ENCODE measurements around the gene MFGE8. TPM values are rescaled to one million over a fixed set of nuclear protein-coding genes. Genes with fewer than 3 reads are reported as not detected.

The MFGE8 gene
- polyA plus RNA-seq, 1 donor from 2014 or later = 1.1 TPM

GRCh38 chr15:88909956-88910831 is 3.0 kb downstream of the MFGE8 start:
- Histone ChIP-seq H3K9me2 (ENCODE audit: insufficient read depth, low read length) (no peaks in the 10 kb centered on the region), H3K79me2 (replicated peaks; ENCODE audit: insufficient read depth, low read length) (no peaks in the 10 kb centered on the region), H3K9ac (ENCODE audit: low read length) (no peak overlapping the region), H3F3A (ENCODE audit: insufficient read depth, low read length, poor library complexity, severe bottlenecking) (no peaks in the 10 kb centered on the region), H3K27ac (ENCODE audit: low read length) (no peak overlapping the region), H4K20me1 (ENCODE audit: insufficient read depth) (no peaks in the 10 kb centered on the region), H3K9me3 (ENCODE audit: low read length) (no peaks in the 10 kb centered on the region), H2AFZ (ENCODE audit: low read depth, low read length) (no peak overlapping the region), H3K4me2 (ENCODE audit: low read length) (no peak overlapping the region), H3K4me3 (ENCODE audit: low read length) (no peak overlapping the region), H3K27me3 (ENCODE audit: insufficient read depth, low read depth, low read length) (peaks cover 15% of the 10 kb centered on the region), H3K36me3 (ENCODE audit: insufficient read depth, low read length) (no peaks in the 10 kb centered on the region)
- TF ChIP-seq CTCF (IDR thresholded peaks at IDR 0.05; ENCODE audit: poor library complexity, severe bottlenecking) (no peak), SMC3 (conservative IDR thresholded peaks at IDR 0.05; ENCODE audit: poor library complexity) (no peak), REST (IDR thresholded peaks at IDR 0.05; ENCODE audit: borderline replicate concordance) (no peak), EP300 (conservative IDR thresholded peaks at IDR 0.05; ENCODE audit: poor library complexity, severe bottlenecking) (no peak), EZH2 (IDR thresholded peaks at IDR 0.05; ENCODE audit: borderline replicate concordance, insufficient read depth, low read length, poor library complexity, severe bottlenecking) (no peak), TAF1 (IDR thresholded peaks at IDR 0.05; ENCODE audit: low read depth) (no peak), POLR2AphosphoS5 (IDR thresholded peaks at IDR 0.05) (no peak), RAD21 (conservative IDR thresholded peaks at IDR 0.05) (no peak), MXI1 (conservative IDR thresholded peaks at IDR 0.05; ENCODE audit: poor library complexity, severe bottlenecking) (no peak)

- no peaks in the 10 kb centered on the region for H4K20me1 ChIP-seq (ENCODE audit: insufficient read depth)
- no peaks in the 10 kb centered on the region for H3K36me3 ChIP-seq (ENCODE audit: insufficient read depth, low read length)
- H3K9ac ChIP-seq (ENCODE audit: low read length) = no peak overlapping the region
- H3F3A ChIP-seq (ENCODE audit: insufficient read depth, low read length, poor library complexity, severe bottlenecking) = no peaks in the 10 kb centered on the region
- TF ChIP-seq RAD21 (conservative IDR thresholded peaks at IDR 0.05) = no peak
- no peak for TF ChIP-seq EZH2 (IDR thresholded peaks at IDR 0.05; ENCODE audit: borderline replicate concordance, insufficient read depth, low read length, poor library complexity, severe bottlenecking)
- no peak for TF ChIP-seq TAF1 (IDR thresholded peaks at IDR 0.05; ENCODE audit: low read depth)
- no peak for TF ChIP-seq CTCF (IDR thresholded peaks at IDR 0.05; ENCODE audit: poor library complexity, severe bottlenecking)
- no peak for TF ChIP-seq REST (IDR thresholded peaks at IDR 0.05; ENCODE audit: borderline replicate concordance)
- no peak for TF ChIP-seq SMC3 (conservative IDR thresholded peaks at IDR 0.05; ENCODE audit: poor library complexity)
- TF ChIP-seq POLR2AphosphoS5 (IDR thresholded peaks at IDR 0.05) = no peak
- no peaks in the 10 kb centered on the region for H3K9me3 ChIP-seq (ENCODE audit: low read length)
- H3K9me2 ChIP-seq (ENCODE audit: insufficient read depth, low read length) = no peaks in the 10 kb centered on the region
- no peak overlapping the region for H3K27ac ChIP-seq (ENCODE audit: low read length)
- no peak overlapping the region for H3K4me3 ChIP-seq (ENCODE audit: low read length)
- H2AFZ ChIP-seq (ENCODE audit: low read depth, low read length) = no peak overlapping the region
- no peaks in the 10 kb centered on the region for H3K79me2 ChIP-seq (replicated peaks; ENCODE audit: insufficient read depth, low read length)
- no peak overlapping the region for H3K4me2 ChIP-seq (ENCODE audit: low read length)
- H3K27me3 ChIP-seq (ENCODE audit: insufficient read depth, low read depth, low read length) = peaks cover 15% of the 10 kb centered on the region
Observed at GRCh38 chr15:88908697-88909621, 4.2 kb downstream of the MFGE8 start.
